Spleen (tissue), 7 donors: ENCODE data around the gene FAM20A.

Experiments used
- POLR2A ChIP-seq, 3 donors: fragments of 450-650 bp; IDR thresholded peaks; one replicate each; pipeline ENCODE4 v1.5.1; 2017; ENCODE audit warnings: antibody characterized with exemption in 3 of 3, mild to moderate bottlenecking in 1 of 3
- TF ChIP-seq, protein P1 (sequence below), 11 experiments: fragments of 200-600 bp in 7 of 11; fragments of 450-650 bp in 4 of 11; sonication (generic) in 4 of 11; IDR thresholded peaks in 8 of 11; conservative IDR thresholded peaks in 3 of 11; 1 replicate in 7 of 11; 2 replicates in 4 of 11; pipeline versions ENCODE4 v1.4.0 to v1.8.0; 2016 to 2021; ENCODE audit warnings: antibody characterized with exemption in 11 of 11, inconsistent platforms in 4 of 11, mild to moderate bottlenecking in 1 of 11
- donor health status: DM: no; HTN: no; CAD: no; lungs with moderate emphysema.
- donor health status: DM: no; HTN: no; CAD: no.
- donor health status: DM: no; HTN: no; CAD: no.

DNA sequence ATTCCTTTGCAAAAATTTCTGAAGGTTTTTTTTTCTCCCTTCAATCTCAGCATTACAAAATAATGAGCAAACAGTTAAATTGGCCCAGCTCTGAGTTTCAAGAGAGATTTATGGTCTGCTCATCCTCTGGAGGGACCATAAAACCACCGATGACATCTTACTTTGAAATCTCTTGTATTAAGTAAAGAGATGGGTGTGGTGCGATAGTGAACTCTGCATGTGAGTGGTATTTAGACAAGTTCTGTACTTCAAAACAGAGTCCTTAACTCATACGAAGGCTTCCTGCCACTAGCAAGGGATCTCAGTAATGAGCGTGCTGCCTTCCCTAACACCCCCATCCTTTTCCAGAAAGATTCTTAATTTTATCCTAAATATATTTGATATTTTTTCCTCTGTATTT lies 2.1 kb downstream of the FAM20A start:
- TF ChIP-seq, protein P1, sequence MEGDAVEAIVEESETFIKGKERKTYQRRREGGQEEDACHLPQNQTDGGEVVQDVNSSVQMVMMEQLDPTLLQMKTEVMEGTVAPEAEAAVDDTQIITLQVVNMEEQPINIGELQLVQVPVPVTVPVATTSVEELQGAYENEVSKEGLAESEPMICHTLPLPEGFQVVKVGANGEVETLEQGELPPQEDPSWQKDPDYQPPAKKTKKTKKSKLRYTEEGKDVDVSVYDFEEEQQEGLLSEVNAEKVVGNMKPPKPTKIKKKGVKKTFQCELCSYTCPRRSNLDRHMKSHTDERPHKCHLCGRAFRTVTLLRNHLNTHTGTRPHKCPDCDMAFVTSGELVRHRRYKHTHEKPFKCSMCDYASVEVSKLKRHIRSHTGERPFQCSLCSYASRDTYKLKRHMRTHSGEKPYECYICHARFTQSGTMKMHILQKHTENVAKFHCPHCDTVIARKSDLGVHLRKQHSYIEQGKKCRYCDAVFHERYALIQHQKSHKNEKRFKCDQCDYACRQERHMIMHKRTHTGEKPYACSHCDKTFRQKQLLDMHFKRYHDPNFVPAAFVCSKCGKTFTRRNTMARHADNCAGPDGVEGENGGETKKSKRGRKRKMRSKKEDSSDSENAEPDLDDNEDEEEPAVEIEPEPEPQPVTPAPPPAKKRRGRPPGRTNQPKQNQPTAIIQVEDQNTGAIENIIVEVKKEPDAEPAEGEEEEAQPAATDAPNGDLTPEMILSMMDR (IDR thresholded peaks at IDR 0.05 in 8 of 11, conservative IDR thresholded peaks at IDR 0.05 in 3 of 11), result no peak
- no peak for TF ChIP-seq POLR2A (IDR thresholded peaks at IDR 0.05)
